SH-SY5Y (cell line): ENCODE results near the gene FRY.

Experiments used
- GATA2 ChIP-seq: IDR thresholded peaks from 2 replicates; pipeline ENCODE4 v1.6.1; 2011; ENCODE audit warnings: mild to moderate bottlenecking, low read depth, low read length
- GATA3 ChIP-seq: IDR thresholded peaks from 2 replicates; pipeline ENCODE4 v1.6.1; 2011; ENCODE audit warnings: low read depth, mild to moderate bottlenecking, low read length, moderate library complexity

DNA sequence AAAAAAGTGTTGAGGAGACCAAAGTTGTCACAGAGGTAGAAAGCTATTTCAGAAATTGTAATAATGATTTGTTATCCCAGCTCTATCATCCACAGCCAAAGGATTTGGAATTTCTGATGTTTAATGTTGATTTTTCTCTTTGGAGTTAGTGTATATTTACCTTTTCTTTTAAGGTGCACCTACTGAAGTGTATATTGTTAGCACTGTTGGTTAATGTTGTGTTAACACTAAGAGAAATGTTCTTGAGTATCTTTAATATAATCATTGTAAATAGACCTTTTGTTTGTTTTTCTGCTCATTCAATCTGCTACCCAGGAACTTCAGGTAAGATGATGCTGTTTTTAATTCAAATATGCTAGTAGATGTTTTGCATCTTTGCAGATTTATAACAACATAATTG lies 226.1 kb downstream of the FRY start:
- TF ChIP-seq GATA3: no peak
- no peak for TF ChIP-seq GATA2
